ENCODE measurements around the gene TFAM. TPM values are rescaled to one million over a fixed set of nuclear protein-coding genes. Genes with fewer than 3 reads are reported as not detected.

The TFAM gene
- polyA plus RNA-seq, 1 donor (not counting 4 experiments of a cell fraction or from before 2014, with no cell fraction given) = 25.1 TPM

DNA sequence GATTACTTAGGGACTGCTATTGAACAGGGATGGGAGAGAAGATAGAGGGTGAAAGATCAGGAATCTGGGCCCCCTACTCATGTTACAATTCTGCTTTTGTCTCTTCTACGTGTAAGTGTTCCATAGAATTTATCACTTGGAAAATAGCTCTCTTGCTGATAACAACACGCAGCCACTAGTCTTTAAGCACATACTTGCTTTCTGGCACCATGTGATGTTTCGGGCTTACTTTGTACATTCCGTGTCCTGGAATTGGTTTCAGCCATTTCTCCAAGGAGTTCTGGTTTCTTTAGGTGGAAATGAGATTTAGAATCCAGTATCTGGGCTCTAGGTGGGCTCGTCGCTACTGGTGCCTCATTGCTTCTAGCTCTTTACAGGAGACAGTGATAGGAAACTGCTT is 59.7 kb downstream of the TFAM start:
- dilution Hi-C loops (cut with MboI; ENCODE audit: extremely low pct_ligation_motif_present, low sequenced_read_pairs) = no loop called here
- no peak overlapping the region for H3K4me3 ChIP-seq (ENCODE audit: control insufficient read depth in 2 of 3, extremely low read depth in 1 of 3, insufficient read depth in 2 of 3, low read depth in 1 of 3, low read length in 3 of 3)

DNA sequence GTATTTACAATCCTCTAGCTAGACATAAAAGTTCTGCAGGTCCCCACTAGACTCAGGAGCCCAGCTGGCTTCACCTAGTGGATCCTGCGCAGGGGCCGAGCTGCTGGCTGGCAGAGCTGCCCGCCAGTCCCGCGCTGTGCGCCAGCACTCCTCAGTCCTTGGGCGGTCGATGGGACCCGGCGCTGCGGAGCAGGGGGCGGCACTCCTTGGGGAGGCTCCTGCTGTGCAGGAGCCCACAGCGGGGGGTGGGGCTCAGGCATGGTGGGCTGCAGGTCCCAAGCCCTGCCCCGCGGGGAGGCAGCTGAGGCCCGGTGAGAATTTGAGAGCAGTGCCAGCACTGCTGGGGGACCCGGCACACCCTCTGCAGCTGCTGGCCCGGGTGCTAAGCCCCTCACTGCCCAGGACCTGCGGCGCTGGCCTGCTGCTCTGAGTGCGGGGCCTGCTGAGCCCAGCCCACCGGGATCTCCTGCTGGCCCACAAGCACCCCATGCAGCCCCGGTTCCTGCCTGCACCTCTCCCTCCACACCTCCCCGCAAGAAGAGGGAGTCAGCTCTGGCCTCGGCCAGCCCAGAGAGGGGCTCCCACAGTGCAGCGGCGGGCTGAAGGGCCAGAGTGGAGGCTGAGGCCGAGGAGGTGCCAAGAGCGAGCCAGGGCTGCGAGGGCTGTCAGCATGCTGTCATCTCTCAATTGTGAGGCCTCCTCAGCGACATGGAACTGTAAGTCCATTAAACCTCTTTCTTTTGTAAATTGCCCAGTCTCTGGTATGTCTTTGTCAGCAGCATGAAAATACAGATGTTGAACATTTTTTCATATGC is 63.1 kb downstream of the TFAM start:
- dilution Hi-C loops (cut with MboI; ENCODE audit: extremely low pct_ligation_motif_present, low sequenced_read_pairs) = no loop called here
- Histone ChIP-seq H3K4me2 (ENCODE audit: control insufficient read depth, extremely low read depth, insufficient read depth, low read depth, low read length) (no peak overlapping the region), H2AFZ (ENCODE audit: control insufficient read depth, low read length) (no peak overlapping the region), H3K9ac (ENCODE audit: control insufficient read depth, extremely low read depth, insufficient read depth, low read length) (no peak overlapping the region), H3K79me2 (ENCODE audit: control insufficient read depth, insufficient read depth, low read length) (no peaks in the 10 kb centered on the region), H4K20me1 (ENCODE audit: control insufficient read depth, extremely low read depth, insufficient read depth, low read length) (no peaks in the 10 kb centered on the region), H3K4me1 (ENCODE audit: control insufficient read depth, extremely low read depth, insufficient read depth, low read length) (no peaks in the 10 kb centered on the region), H3K4me3 (ENCODE audit: control insufficient read depth in 2 of 3, extremely low read depth in 1 of 3, insufficient read depth in 2 of 3, low read depth in 1 of 3, low read length in 3 of 3) (no peak overlapping the region), H3K9me1 (ENCODE audit: control insufficient read depth, extremely low read depth, insufficient read depth, low read length) (no peaks in the 10 kb centered on the region), H3K27ac (ENCODE audit: control insufficient read depth, insufficient read depth, low read length) (no peak overlapping the region), H3K27me3 (ENCODE audit: control insufficient read depth, extremely low read depth, insufficient read depth, low read length) (no peaks in the 10 kb centered on the region), H3K9me3 (ENCODE audit: control insufficient read depth, low read depth, low read length) (no peaks in the 10 kb centered on the region), H3K36me3 (ENCODE audit: control insufficient read depth in 2 of 2, extremely low read depth in 1 of 2, insufficient read depth in 2 of 2, low read length in 2 of 2) (no peaks in the 10 kb centered on the region)
- DNase-seq (ENCODE audit: low read depth, low spot score) (no peak), FAIRE-seq (no peak)
- TF ChIP-seq, protein P1, sequence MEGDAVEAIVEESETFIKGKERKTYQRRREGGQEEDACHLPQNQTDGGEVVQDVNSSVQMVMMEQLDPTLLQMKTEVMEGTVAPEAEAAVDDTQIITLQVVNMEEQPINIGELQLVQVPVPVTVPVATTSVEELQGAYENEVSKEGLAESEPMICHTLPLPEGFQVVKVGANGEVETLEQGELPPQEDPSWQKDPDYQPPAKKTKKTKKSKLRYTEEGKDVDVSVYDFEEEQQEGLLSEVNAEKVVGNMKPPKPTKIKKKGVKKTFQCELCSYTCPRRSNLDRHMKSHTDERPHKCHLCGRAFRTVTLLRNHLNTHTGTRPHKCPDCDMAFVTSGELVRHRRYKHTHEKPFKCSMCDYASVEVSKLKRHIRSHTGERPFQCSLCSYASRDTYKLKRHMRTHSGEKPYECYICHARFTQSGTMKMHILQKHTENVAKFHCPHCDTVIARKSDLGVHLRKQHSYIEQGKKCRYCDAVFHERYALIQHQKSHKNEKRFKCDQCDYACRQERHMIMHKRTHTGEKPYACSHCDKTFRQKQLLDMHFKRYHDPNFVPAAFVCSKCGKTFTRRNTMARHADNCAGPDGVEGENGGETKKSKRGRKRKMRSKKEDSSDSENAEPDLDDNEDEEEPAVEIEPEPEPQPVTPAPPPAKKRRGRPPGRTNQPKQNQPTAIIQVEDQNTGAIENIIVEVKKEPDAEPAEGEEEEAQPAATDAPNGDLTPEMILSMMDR (optimal IDR thresholded peaks at IDR 0.05 in 1 of 3, IDR thresholded peaks at IDR 0.05 in 1 of 3, conservative IDR thresholded peaks at IDR 0.05 in 1 of 3; ENCODE audit: extremely low read depth in 1 of 3, insufficient read depth in 2 of 3, low read length in 3 of 3) = no peak
- no peak for TF ChIP-seq EZH2 (IDR thresholded peaks at IDR 0.05; ENCODE audit: low read length)

More for the DNA sequence above, 59.7 kb downstream of the TFAM start:
- FAIRE-seq (no peak), DNase-seq (ENCODE audit: low read depth, low spot score) (no peak)
- no peak overlapping the region for H2AFZ ChIP-seq (ENCODE audit: control insufficient read depth, low read length)
- TF ChIP-seq, protein P1 (optimal IDR thresholded peaks at IDR 0.05 in 1 of 3, IDR thresholded peaks at IDR 0.05 in 1 of 3, conservative IDR thresholded peaks at IDR 0.05 in 1 of 3; ENCODE audit: extremely low read depth in 1 of 3, insufficient read depth in 2 of 3, low read length in 3 of 3) = no peak
- no peak for TF ChIP-seq EZH2 (IDR thresholded peaks at IDR 0.05; ENCODE audit: low read length)
- H4K20me1 ChIP-seq (ENCODE audit: control insufficient read depth, extremely low read depth, insufficient read depth, low read length) = no peaks in the 10 kb centered on the region
- H3K9ac ChIP-seq (ENCODE audit: control insufficient read depth, extremely low read depth, insufficient read depth, low read length) = no peak overlapping the region
- H3K36me3 ChIP-seq (ENCODE audit: control insufficient read depth in 2 of 2, extremely low read depth in 1 of 2, insufficient read depth in 2 of 2, low read length in 2 of 2) = no peaks in the 10 kb centered on the region
- no peaks in the 10 kb centered on the region for H3K9me3 ChIP-seq (ENCODE audit: control insufficient read depth, low read depth, low read length)
- no peak overlapping the region for H3K4me2 ChIP-seq (ENCODE audit: control insufficient read depth, extremely low read depth, insufficient read depth, low read depth, low read length)
- H3K9me1 ChIP-seq (ENCODE audit: control insufficient read depth, extremely low read depth, insufficient read depth, low read length) = no peaks in the 10 kb centered on the region
- H3K27me3 ChIP-seq (ENCODE audit: control insufficient read depth, extremely low read depth, insufficient read depth, low read length) = no peaks in the 10 kb centered on the region
- H3K79me2 ChIP-seq (ENCODE audit: control insufficient read depth, insufficient read depth, low read length) = no peaks in the 10 kb centered on the region
- no peak overlapping the region for H3K27ac ChIP-seq (ENCODE audit: control insufficient read depth, insufficient read depth, low read length)
- H3K4me1 ChIP-seq (ENCODE audit: control insufficient read depth, extremely low read depth, insufficient read depth, low read length) = peaks cover 7% of the 10 kb centered on the region

Other genes starting within 250 kb of the TFAM start
- 1.8 to 4.5 TPM (median 2.5 TPM) in 3 replicates for gene IPMK, start 117.5 kb upstream of the TFAM start, polyA plus RNA-seq
- gene CISD1, start 116.2 kb upstream of the TFAM start, polyA plus RNA-seq = 42.8 to 81.7 TPM (median 55.0 TPM) in 3 replicates
- 11.0 to 25.4 TPM (median 15.9 TPM) in 3 replicates for gene UBE2D1, start 50.4 kb upstream of the TFAM start, polyA plus RNA-seq
- 3.1 to 4.2 TPM (median 3.8 TPM) in 3 replicates for gene BICC1, start 127.5 kb downstream of the TFAM start, polyA plus RNA-seq

Measured in keratinocyte (primary cell).